ENCODE measurements around the gene MCM9.

DNA sequence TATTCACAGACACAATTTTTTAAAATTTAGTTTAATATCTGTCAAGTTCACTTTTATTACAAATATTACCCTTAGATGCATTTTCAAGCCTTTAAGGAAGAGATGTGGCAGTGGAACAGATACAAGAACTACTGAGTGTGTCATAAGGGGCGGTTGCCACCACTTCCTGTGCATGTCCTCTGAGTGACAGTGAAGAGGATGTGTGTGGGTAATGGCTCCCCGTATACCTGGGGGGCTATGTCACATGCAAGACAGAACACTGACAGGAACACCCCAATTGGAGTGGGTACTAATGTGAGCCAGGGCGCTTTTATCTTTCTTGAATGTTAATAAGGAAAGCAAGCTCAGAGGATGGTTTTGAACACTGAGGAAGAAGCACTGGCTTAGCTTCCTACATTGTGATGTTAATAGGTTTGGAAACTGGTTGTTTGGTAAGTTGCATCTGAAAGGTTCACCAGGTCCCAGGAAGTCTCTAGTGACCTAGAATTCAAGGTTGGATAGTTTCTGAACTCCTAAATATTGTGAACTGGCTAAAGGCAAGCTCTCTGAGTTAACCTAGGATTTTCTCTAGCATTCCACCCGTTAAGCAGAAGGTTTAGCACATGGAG lies 124.4 kb downstream of the MCM9 start:
- no peak for TF ChIP-seq CTCF (IDR thresholded peaks at IDR 0.05; ENCODE audit: low read depth, low read length)
- no peak for TF ChIP-seq EZH2phosphoT487 (IDR thresholded peaks at IDR 0.05; ENCODE audit: low read depth)
